Ascending aorta (tissue), 2 donors: Measurements from ENCODE around the gene NOX3. TPM values are rescaled to one million over a fixed set of nuclear protein-coding genes. Genes with fewer than 3 reads are reported as not detected.

Experiments
- DNase-seq, 2 donors: peaks; one replicate each; pipeline ENCODE4 v3.0.0-alpha.2; 2019; ENCODE audit warnings: low spot score in 2 of 2
- H3K27ac ChIP-seq, 2 donors: fragments of 200-600 bp; sonication (generic); one replicate each; pipeline ENCODE4 v1.5.1; 2016 to 2017; ENCODE audit warnings: mild to moderate bottlenecking in 1 of 2
- H3K27me3 ChIP-seq: fragments of 200-600 bp; sonication (generic); one replicate; pipeline ENCODE4 v1.5.1; 2017
- H3K36me3 ChIP-seq, 2 donors: fragments of 200-600 bp; sonication (generic); one replicate each; pipeline ENCODE4 v1.5.1; 2016
- H3K4me1 ChIP-seq, 2 donors: fragments of 200-600 bp; sonication (generic); one replicate each; pipeline ENCODE4 v1.5.1; 2016 to 2017; ENCODE audit warnings: mild to moderate bottlenecking in 1 of 2
- H3K4me3 ChIP-seq, 2 donors: fragments of 200-600 bp; sonication (generic); one replicate each; pipeline ENCODE4 v1.5.1; 2016 to 2017; ENCODE audit warnings: mild to moderate bottlenecking in 1 of 2
- H3K9me3 ChIP-seq, 2 donors: fragments of 200-600 bp; sonication (generic); one replicate each; pipeline ENCODE4 v1.5.1; 2016
- intact Hi-C: fragments of 100-400 bp; cut with DNase I; formaldehyde crosslinking; loops from one replicate; pipeline ENCODE4 v1.15.1; 2023
- total RNA-seq: library from RNA; depleted of rRNA; stranded (reverse); fragments of >200 nt; gene quantifications from one replicate; pipeline ENCODE4 v1.1.0, GENCODE V29; 2016
- TF ChIP-seq, protein P1 (sequence below), 3 experiments: fragments of 200-600 bp in 2 of 3; fragments of 450-650 bp in 1 of 3; sonication (generic) in 2 of 3; IDR thresholded peaks; one replicate each; pipeline ENCODE4 v1.5.1; 2016 to 2019; ENCODE audit warnings: antibody characterized with exemption in 3 of 3, mild to moderate bottlenecking in 1 of 3, moderate library complexity in 1 of 3

Gene NOX3
- total RNA-seq, 1 donor from 2014 or later = not detected

DNA sequence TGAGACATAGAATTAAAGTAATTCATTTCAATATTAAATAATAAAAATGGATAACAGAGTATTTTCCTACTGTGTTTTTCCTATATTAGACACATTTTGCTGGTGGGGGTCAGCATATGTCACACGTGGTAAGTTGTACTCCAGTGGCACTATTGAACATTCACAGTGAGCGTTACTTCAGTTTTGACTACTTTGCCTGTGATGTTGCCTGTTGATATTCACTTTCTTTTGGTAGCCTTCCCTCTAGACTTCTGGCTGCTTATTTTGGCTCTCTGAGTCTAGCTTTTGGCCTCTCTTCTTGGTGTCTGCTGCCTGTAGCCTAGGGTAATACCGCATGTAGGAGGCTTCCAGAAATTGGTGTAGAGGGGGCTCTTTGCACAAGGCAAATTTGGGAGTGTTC lies 76.9 kb downstream of the NOX3 start:
- H3K9me3 ChIP-seq = no peaks in the 10 kb centered on the region
- H3K27me3 ChIP-seq = no peaks in the 10 kb centered on the region
- no peak overlapping the region for H3K4me3 ChIP-seq
- intact Hi-C loops = no loop called here
- H3K4me1 ChIP-seq = peaks cover 0 to 2% of the 10 kb centered on the region in 2 donors
- DNase-seq = no peak
- TF ChIP-seq, protein P1, sequence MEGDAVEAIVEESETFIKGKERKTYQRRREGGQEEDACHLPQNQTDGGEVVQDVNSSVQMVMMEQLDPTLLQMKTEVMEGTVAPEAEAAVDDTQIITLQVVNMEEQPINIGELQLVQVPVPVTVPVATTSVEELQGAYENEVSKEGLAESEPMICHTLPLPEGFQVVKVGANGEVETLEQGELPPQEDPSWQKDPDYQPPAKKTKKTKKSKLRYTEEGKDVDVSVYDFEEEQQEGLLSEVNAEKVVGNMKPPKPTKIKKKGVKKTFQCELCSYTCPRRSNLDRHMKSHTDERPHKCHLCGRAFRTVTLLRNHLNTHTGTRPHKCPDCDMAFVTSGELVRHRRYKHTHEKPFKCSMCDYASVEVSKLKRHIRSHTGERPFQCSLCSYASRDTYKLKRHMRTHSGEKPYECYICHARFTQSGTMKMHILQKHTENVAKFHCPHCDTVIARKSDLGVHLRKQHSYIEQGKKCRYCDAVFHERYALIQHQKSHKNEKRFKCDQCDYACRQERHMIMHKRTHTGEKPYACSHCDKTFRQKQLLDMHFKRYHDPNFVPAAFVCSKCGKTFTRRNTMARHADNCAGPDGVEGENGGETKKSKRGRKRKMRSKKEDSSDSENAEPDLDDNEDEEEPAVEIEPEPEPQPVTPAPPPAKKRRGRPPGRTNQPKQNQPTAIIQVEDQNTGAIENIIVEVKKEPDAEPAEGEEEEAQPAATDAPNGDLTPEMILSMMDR (IDR thresholded peaks at IDR 0.05) = no peak
- H3K27ac ChIP-seq = no peak overlapping the region
- H3K36me3 ChIP-seq = no peaks in the 10 kb centered on the region

DNA sequence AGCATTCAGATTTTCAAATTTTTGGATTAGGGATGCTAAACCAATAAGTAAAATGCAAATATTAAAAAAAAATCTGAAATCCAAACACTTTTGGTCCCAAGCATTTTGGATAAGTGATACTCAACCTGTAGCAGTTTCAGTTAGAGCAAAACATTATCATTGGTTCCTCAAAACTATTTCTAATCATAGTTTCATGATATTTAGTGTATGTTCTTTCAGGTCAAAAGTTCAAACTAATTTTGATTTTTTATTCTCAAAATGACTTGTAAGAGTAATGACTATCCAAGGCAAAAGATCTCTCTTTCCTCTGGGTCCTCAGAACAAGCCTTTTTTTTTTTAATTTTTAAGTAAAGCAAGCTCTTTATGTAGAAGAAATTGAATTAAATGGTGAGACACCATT lies 77.4 kb downstream of the NOX3 start:
- intact Hi-C loops = no loop called here
- peaks cover 0 to 2% of the 10 kb centered on the region in 2 donors for H3K4me1 ChIP-seq
- no peaks in the 10 kb centered on the region for H3K9me3 ChIP-seq

DNA sequence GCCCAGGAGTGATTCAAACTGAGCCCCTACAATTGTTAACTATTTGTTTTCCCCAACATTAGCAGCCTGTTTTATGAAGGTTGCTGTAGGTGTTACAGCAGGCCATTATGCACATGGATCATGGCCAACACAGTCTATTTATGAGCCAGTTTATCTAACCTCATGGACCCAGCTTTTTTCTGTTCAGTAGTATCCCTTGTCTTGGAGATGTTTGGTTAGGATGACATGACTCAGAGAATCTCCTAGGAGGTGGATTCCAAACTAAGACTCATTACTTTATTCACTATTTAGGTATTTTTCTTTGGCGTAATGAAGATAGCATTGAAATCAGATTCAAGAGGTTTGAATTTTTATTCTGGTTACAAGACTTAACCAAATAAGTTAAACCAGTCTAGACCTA lies 78.6 kb downstream of the NOX3 start:
- Histone ChIP-seq H3K27ac (no peak overlapping the region), H3K36me3 (no peaks in the 10 kb centered on the region), H3K4me3 (no peak overlapping the region), H3K27me3 (no peaks in the 10 kb centered on the region), H3K4me1 (peaks cover 0 to 2% of the 10 kb centered on the region in 2 donors), H3K9me3 (no peaks in the 10 kb centered on the region)
- TF ChIP-seq, protein P1 (IDR thresholded peaks at IDR 0.05) = no peak
- no peak for DNase-seq
- intact Hi-C loops = no loop called here

More for the DNA sequence above, 77.4 kb downstream of the NOX3 start:
- TF ChIP-seq, protein P1 (IDR thresholded peaks at IDR 0.05) = no peak
- Histone ChIP-seq H3K4me3 (no peak overlapping the region), H3K27me3 (no peaks in the 10 kb centered on the region), H3K27ac (no peak overlapping the region), H3K36me3 (no peaks in the 10 kb centered on the region)
- DNase-seq = no peak

DNA sequence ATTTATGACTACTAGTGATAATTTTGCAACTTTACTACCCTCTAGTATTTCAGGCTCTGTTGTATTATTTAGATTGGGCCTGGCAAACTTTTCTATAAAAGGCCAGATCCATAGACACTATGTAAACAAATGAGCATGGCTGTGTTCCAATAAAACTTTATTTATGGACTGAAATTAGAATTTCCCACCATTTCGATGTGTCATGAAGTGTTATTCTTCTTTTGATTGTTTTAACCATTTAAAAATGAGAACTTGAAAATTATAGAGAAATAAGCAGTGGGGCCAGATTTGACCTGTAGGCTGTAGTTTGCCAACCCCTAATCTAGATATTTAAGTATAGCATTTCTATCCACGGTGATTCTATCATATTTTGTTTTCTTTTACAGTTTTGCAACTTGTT lies 79.8 kb downstream of the NOX3 start:
- Histone ChIP-seq H3K4me1 (peaks cover 0 to 2% of the 10 kb centered on the region in 2 donors), H3K9me3 (no peaks in the 10 kb centered on the region), H3K36me3 (no peaks in the 10 kb centered on the region), H3K4me3 (no peak overlapping the region), H3K27ac (no peak overlapping the region), H3K27me3 (no peaks in the 10 kb centered on the region)
- TF ChIP-seq, protein P1 (IDR thresholded peaks at IDR 0.05) = no peak
- no peak for DNase-seq
- intact Hi-C loops = no loop called here

DNA sequence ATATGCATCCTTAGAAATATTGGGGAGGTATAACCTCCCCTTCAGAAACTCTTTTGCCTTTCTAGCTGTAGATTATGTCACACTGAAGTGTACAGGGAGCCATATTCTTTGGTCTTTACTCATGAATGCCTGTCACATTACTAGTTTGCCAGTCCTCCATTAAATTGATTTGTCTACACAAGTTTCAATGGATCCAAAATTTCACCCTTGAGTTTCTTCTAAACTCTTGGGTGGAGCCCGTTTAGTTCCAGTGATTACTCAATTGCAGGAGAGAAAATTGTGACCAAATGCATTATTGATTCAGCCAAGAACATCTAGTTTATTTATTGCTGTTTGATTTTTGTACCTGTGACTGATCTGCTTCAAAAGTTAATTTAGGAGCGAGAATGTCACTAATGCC lies 81.0 kb downstream of the NOX3 start:
- H3K9me3 ChIP-seq = no peaks in the 10 kb centered on the region
- H3K4me3 ChIP-seq = no peak overlapping the region

More for the DNA sequence above, 81.0 kb downstream of the NOX3 start:
- no peak overlapping the region for H3K27ac ChIP-seq
- DNase-seq = no peak
- H3K27me3 ChIP-seq = no peaks in the 10 kb centered on the region
- TF ChIP-seq, protein P1 (IDR thresholded peaks at IDR 0.05) = no peak
- intact Hi-C loops = no loop called here
- H3K36me3 ChIP-seq = no peaks in the 10 kb centered on the region
- peaks cover 0 to 2% of the 10 kb centered on the region in 2 donors for H3K4me1 ChIP-seq
